ENCODE results near the gene CDK5.
A peak's percentile ranks its signal among the peaks of the same experiment; 100 is the strongest.

CDK5 gene

GRCh38 chr7:151053751-151054150 lies 3.9 kb downstream of the CDK5 start:
- H3K4me3 ChIP-seq: no peak overlapping the region
- H3K27ac ChIP-seq: no peak overlapping the region
- TF ChIP-seq, protein P1, sequence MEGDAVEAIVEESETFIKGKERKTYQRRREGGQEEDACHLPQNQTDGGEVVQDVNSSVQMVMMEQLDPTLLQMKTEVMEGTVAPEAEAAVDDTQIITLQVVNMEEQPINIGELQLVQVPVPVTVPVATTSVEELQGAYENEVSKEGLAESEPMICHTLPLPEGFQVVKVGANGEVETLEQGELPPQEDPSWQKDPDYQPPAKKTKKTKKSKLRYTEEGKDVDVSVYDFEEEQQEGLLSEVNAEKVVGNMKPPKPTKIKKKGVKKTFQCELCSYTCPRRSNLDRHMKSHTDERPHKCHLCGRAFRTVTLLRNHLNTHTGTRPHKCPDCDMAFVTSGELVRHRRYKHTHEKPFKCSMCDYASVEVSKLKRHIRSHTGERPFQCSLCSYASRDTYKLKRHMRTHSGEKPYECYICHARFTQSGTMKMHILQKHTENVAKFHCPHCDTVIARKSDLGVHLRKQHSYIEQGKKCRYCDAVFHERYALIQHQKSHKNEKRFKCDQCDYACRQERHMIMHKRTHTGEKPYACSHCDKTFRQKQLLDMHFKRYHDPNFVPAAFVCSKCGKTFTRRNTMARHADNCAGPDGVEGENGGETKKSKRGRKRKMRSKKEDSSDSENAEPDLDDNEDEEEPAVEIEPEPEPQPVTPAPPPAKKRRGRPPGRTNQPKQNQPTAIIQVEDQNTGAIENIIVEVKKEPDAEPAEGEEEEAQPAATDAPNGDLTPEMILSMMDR (IDR thresholded peaks at IDR 0.05): no peak
- no peak for DNase-seq (ENCODE audit: low spot score)

- DNase-seq (ENCODE audit: low spot score): no peak
- TF ChIP-seq, protein P1 (IDR thresholded peaks at IDR 0.05): no peak
- H3K27ac ChIP-seq: no peak overlapping the region
- no peak overlapping the region for H3K4me3 ChIP-seq
Measured at GRCh38 chr7:151053096-151053495, 4.6 kb downstream of the CDK5 start.

GRCh38 chr7:151051108-151051507 lies 6.6 kb downstream of the CDK5 start:
- Histone ChIP-seq H3K27ac (no peak overlapping the region), H3K4me3 (peak overlapping the region; percentile 48)
- TF ChIP-seq, protein P1 (IDR thresholded peaks at IDR 0.05): no peak
- no peak for DNase-seq (ENCODE audit: low spot score)

GRCh38 chr7:151048911-151049463 lies 8.7 kb downstream of the CDK5 start:
- Histone ChIP-seq H3K4me3 (no peak overlapping the region), H3K27ac (no peak overlapping the region)
- TF ChIP-seq, protein P1 (IDR thresholded peaks at IDR 0.05): no peak
- DNase-seq (ENCODE audit: low spot score): no peak

GRCh38 chr7:151047976-151048815 lies 9.5 kb downstream of the CDK5 start, which contains the start of gene ASIC3:
Gene ASIC3 (plus strand): TSS chr7:151048531. CDS start chr7:151048886, 355 bp downstream.
- no peak for DNase-seq (ENCODE audit: low spot score)
- H3K27ac ChIP-seq: no peak within 1 kb of the TSS
- TF ChIP-seq, protein P1 (IDR thresholded peaks at IDR 0.05): no peak
- H3K4me3 ChIP-seq: no peak within 1 kb of the TSS

DNA sequence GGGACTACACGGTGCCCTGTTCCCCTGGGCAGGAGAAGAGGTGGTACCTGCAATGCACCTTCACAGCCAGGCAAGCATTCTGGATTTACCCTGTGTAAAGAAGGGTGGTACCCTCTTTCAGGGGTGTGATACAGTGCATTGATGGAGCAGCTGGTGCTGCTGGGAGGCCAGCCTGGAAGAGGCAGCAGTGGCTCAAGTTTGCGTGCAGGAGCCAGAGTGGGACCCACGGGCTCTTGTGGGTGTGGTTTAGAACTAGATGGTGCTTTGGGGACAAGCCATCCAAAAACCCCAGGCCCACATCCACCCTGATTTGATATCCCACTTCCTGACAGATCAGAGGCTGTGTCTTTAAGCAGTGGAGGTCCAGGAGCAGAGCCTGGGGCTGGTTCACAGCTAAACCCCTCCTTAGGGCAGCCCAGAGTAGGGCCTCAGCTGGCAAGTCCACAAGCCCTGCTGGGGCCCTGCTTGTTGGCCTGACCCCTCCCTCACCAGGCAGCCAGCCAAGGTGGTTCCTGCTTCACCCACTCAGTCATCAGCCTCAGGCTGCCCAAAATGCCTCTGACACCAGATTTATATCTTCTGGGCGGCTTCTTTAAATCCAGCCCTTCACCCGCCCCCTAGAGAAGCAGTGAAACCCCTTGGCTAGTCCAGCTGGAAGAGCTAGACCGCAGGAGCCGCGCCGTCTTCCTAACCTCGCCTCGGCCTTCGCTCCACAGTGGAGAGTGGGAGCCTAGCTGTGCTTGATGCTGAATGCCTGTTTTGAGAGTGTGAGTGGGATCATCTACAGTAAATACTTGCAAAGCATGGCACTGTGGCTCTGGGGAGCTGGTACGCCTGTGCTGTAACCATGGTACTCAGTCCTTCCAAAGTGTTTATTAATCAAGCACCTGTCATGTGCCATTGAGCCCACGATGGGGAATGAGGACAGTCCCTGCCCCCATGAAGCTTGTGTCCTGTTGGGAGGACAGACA lies 10.8 kb downstream of the CDK5 start:
- no peak for DNase-seq (ENCODE audit: low spot score)
- TF ChIP-seq, protein P1 (IDR thresholded peaks at IDR 0.05): no peak
- Histone ChIP-seq H3K4me3 (no peak overlapping the region), H3K27ac (peak overlapping the region in 1 of 2 donors; percentile 11)

All from coronary artery (tissue), 2 donors.